ENCODE measurements around the gene C20orf173. TPM values are rescaled to one million over a fixed set of nuclear protein-coding genes. Genes with fewer than 3 reads are reported as not detected.

Gene C20orf173
- polyA plus RNA-seq, 1 of the 3 experiments (the other 2 are of a cell fraction), result not detected

GRCh38 chr20:35492352-35492751 is 37.1 kb downstream of the C20orf173 start:
- H3F3A ChIP-seq (replicated peaks; ENCODE audit: insufficient read depth), result no peaks in the 10 kb centered on the region
- POLR2A ChIA-PET, result interaction anchor here (0.5 to 2.0 kb wide), 2 partner anchors 12 to 225 kb away, joined by 3 to 4 read pairs; no protein-coding TSS in a partner anchor
- H4K20me1 ChIP-seq (ENCODE audit: insufficient read depth), result no peaks in the 10 kb centered on the region
- H3K27me3 ChIP-seq (ENCODE audit: insufficient read depth), result no peaks in the 10 kb centered on the region
- H3K9me3 ChIP-seq, result no peaks in the 10 kb centered on the region
- no peak for DNase-seq
- CTCF ChIA-PET, result no interaction called here
- H3K36me3 ChIP-seq (replicated peaks in 1 of 2; ENCODE audit: control insufficient read depth in 1 of 2, insufficient read depth in 2 of 2, low read length in 1 of 2), result peaks cover 37 to 53% of the 10 kb centered on the region in 2 experiments
- H3K9ac ChIP-seq, result no peak overlapping the region
- H3K27ac ChIP-seq (ENCODE audit: low read depth in 2 of 2, low read length in 1 of 2), result no peak overlapping the region
- no peak overlapping the region for H3K4me3 ChIP-seq (ENCODE audit: low read depth in 2 of 2, low read length in 1 of 2)
- no peak overlapping the region for H2AFZ ChIP-seq (ENCODE audit: low read depth)
- H3K4me2 ChIP-seq, result no peak overlapping the region
- no peaks in the 10 kb centered on the region for H3K79me2 ChIP-seq (ENCODE audit: insufficient read depth)
- no peaks in the 10 kb centered on the region for H3K9me2 ChIP-seq
- no peaks in the 10 kb centered on the region for H3K4me1 ChIP-seq (ENCODE audit: control insufficient read depth in 1 of 2, insufficient read depth in 2 of 2, low read depth in 1 of 2, low read length in 1 of 2)
- TF ChIP-seq NFIC (IDR thresholded peaks at IDR 0.05; ENCODE audit: borderline replicate concordance) (no peak), PBX3 (IDR thresholded peaks at IDR 0.05) (no peak), GABPA (IDR thresholded peaks at IDR 0.05; ENCODE audit: low read depth) (no peak), IRF3 (IDR thresholded peaks at IDR 0.05; ENCODE audit: low read depth, low read length) (no peak), MAX (IDR thresholded peaks at IDR 0.05; ENCODE audit: low read depth) (no peak), CHD2 (IDR thresholded peaks at IDR 0.05; ENCODE audit: low read length, partially characterized antibody) (no peak), GATA2 (CRISPR knock-in tag; IDR thresholded peaks at IDR 0.05) (no peak), ELF1 (IDR thresholded peaks at IDR 0.05) (no peak), EP300 (IDR thresholded peaks at IDR 0.05; ENCODE audit: borderline replicate concordance in 1 of 2, low read depth in 1 of 2, low read length in 1 of 2) (no peak), FOXM1 (IDR thresholded peaks at IDR 0.05; ENCODE audit: low read depth) (no peak), YY1 (IDR thresholded peaks at IDR 0.05; ENCODE audit: low read depth) (no peak), TCF12 (IDR thresholded peaks at IDR 0.05) (no peak), REST (IDR thresholded peaks at IDR 0.05; ENCODE audit: low read depth, low read length) (no peak), USF1 (IDR thresholded peaks at IDR 0.05; ENCODE audit: borderline replicate concordance, low read depth) (no peak), SIN3A (IDR thresholded peaks at IDR 0.05; ENCODE audit: borderline replicate concordance, low read depth, low read length) (no peak), MXI1 (IDR thresholded peaks at IDR 0.05; ENCODE audit: low read depth, low read length) (no peak)
- 97% methylated on average over 6 of the region's 6 CpGs for WGBS (ENCODE audit: low lambda C conversion rate)
